GM21515 (cell line): ENCODE results near the gene GGCT.

ENCODE experiments used
- ATAC-seq: cut with Tn5 transposase; IDR thresholded peaks from one replicate; pipeline ENCODE4 v1.9.1; 2021; ENCODE audit not compliant: unreplicated experiment

GGCT gene

GRCh38 chr7:30465046-30465810 lies 39.4 kb downstream of the GGCT start:
- ATAC-seq, result no peak

GRCh38 chr7:30464231-30464671 lies 40.4 kb downstream of the GGCT start:
- no peak for ATAC-seq

- peak; percentile 53 for ATAC-seq
Measured at GRCh38 chr7:30463405-30464145, 41.1 kb downstream of the GGCT start.

GRCh38 chr7:30462179-30462578 lies 42.5 kb downstream of the GGCT start:
- ATAC-seq, result no peak

- ATAC-seq, result no peak
Measured at GRCh38 chr7:30460246-30460633, 44.4 kb downstream of the GGCT start.

- ATAC-seq, result no peak
Measured at GRCh38 chr7:30459591-30460245, 44.9 kb downstream of the GGCT start.

GRCh38 chr7:30458311-30458710 lies 46.3 kb downstream of the GGCT start:
- ATAC-seq, result no peak

GRCh38 chr7:30453921-30454320 lies 50.7 kb downstream of the GGCT start:
- ATAC-seq, result no peak

GRCh38 chr7:30453016-30453415 lies 51.6 kb downstream of the GGCT start:
- ATAC-seq, result no peak

GRCh38 chr7:30452280-30452930 lies 52.2 kb downstream of the GGCT start:
- ATAC-seq, result no peak

GRCh38 chr7:30451539-30452279 lies 52.9 kb downstream of the GGCT start:
- ATAC-seq, result no peak

GRCh38 chr7:30450983-30451497 lies 53.6 kb downstream of the GGCT start:
- no peak for ATAC-seq

GRCh38 chr7:30450240-30450982 lies 54.2 kb downstream of the GGCT start:
- ATAC-seq, result no peak

GRCh38 chr7:30448461-30449189 lies 56.0 kb downstream of the GGCT start:
- ATAC-seq, result no peak

- ATAC-seq, result no peak
Measured at GRCh38 chr7:30447466-30447865, 57.2 kb downstream of the GGCT start.
